NB4 (cell line): ENCODE measurements around the gene OR7A5.
A peak's percentile ranks its signal among the peaks of the same experiment; 100 is the strongest.

Experiments used
- DNase-seq: peaks from one replicate; pipeline ENCODE4 v3.0.0; 2010; ENCODE audit warnings: low read depth
- H3K4me3 ChIP-seq: one replicate; pipeline ENCODE4 v1.5.1; 2011; ENCODE audit warnings: mild to moderate bottlenecking, low read depth, low read length, moderate library complexity
- CTCF ChIP-seq: IDR thresholded peaks from one replicate; pipeline ENCODE4 v1.5.1; 2012; ENCODE audit warnings: low read depth, low read length
- MAX ChIP-seq: IDR thresholded peaks from 2 replicates; pipeline ENCODE4 v1.6.1; 2011; ENCODE audit warnings: low read depth, low read length
- MYC ChIP-seq: IDR thresholded peaks from 2 replicates; pipeline ENCODE4 v1.6.1; 2011; ENCODE audit warnings: low read depth, low read length
- POLR2A ChIP-seq: IDR thresholded peaks from 2 replicates; pipeline ENCODE4 v1.6.1; 2011; ENCODE audit warnings: mild to moderate bottlenecking; ENCODE audit not compliant: insufficient read length; ENCODE audit errors: extremely low read depth

Gene OR7A5

GRCh38 chr19:14835011-14835410 is at the start of gene OR7A5, which contains the start of gene OR7C1:
Gene OR7A5, minus strand, starts transcription at chr19:14835185. Its CDS starts 6,944 bp downstream, at chr19:14828241.
Gene OR7C1, minus strand, starts transcription at chr19:14835185. Its CDS starts 35,049 bp downstream, at chr19:14800136.
- no peak for TF ChIP-seq CTCF
- TF ChIP-seq MYC, result no peak
- TF ChIP-seq POLR2A, result no peak
- TF ChIP-seq MAX, result no peak
- DNase-seq, result no peak
- H3K4me3 ChIP-seq, result no peak within 1 kb of the TSS

- no peak overlapping the region for H3K4me3 ChIP-seq
- DNase-seq, result peak; percentile 79
- TF ChIP-seq MYC, result no peak
- no peak for TF ChIP-seq MAX
- TF ChIP-seq POLR2A, result no peak
- no peak for TF ChIP-seq CTCF
Measured at GRCh38 chr19:14871619-14872230, 36.7 kb upstream of the OR7A5 start.

GRCh38 chr19:14868497-14868896 is 33.5 kb upstream of the OR7A5 start:
- TF ChIP-seq CTCF (no peak), MAX (no peak), MYC (no peak), POLR2A (no peak)
- H3K4me3 ChIP-seq, result no peak overlapping the region
- no peak for DNase-seq

GRCh38 chr19:14848822-14849221 is 13.8 kb upstream of the OR7A5 start, which contains the start of gene OR7A10:
Gene OR7A10, minus strand, starts transcription at chr19:14848922. Its CDS starts 7,045 bp downstream, at chr19:14841877.
- H3K4me3 ChIP-seq, result no peak within 1 kb of the TSS
- TF ChIP-seq POLR2A (no peak), MAX (no peak), CTCF (no peak), MYC (no peak)
- no peak for DNase-seq

- no peak for TF ChIP-seq MAX
- TF ChIP-seq POLR2A, result no peak
- no peak for TF ChIP-seq MYC
- no peak for TF ChIP-seq CTCF
- no peak for DNase-seq
- H3K4me3 ChIP-seq, result no peak overlapping the region
Measured at GRCh38 chr19:14843578-14843977, 8.6 kb upstream of the OR7A5 start.
